ENCODE measurements around the gene GNG11.

The GNG11 gene

GRCh38 chr7:93921607-93922566, at the start of gene GNG11:
Gene GNG11, plus strand, starts transcription at chr7:93921735. Its CDS starts 403 bp downstream, at chr7:93922138.
- peak in 1 of 2 donors; percentile 1 for DNase-seq (ENCODE audit: low read depth in 1 of 2, low spot score in 1 of 2)

- no peak for DNase-seq (ENCODE audit: low read depth in 1 of 2, low spot score in 1 of 2)
These were observed 47.4 kb upstream of the GNG11 start for GRCh38 chr7:93873998-93874574.

- no peak for DNase-seq (ENCODE audit: low read depth in 1 of 2, low spot score in 1 of 2)
These were observed 43.8 kb upstream of the GNG11 start for GRCh38 chr7:93877742-93878141.

- DNase-seq (ENCODE audit: low read depth in 1 of 2, low spot score in 1 of 2) = no peak
These were observed 42.2 kb upstream of the GNG11 start for GRCh38 chr7:93879356-93879755.

GRCh38 chr7:93882468-93882867, 39.1 kb upstream of the GNG11 start:
- DNase-seq (ENCODE audit: low read depth in 1 of 2, low spot score in 1 of 2) = no peak

GRCh38 chr7:93883078-93883916, 38.2 kb upstream of the GNG11 start:
- DNase-seq (ENCODE audit: low read depth in 1 of 2, low spot score in 1 of 2) = no peak

GRCh38 chr7:93883917-93884345, 37.6 kb upstream of the GNG11 start:
- DNase-seq (ENCODE audit: low read depth in 1 of 2, low spot score in 1 of 2) = no peak

- no peak for DNase-seq (ENCODE audit: low read depth in 1 of 2, low spot score in 1 of 2)
These were observed 37.0 kb upstream of the GNG11 start for GRCh38 chr7:93884541-93884940.

GRCh38 chr7:93889261-93889660, 32.3 kb upstream of the GNG11 start:
- DNase-seq (ENCODE audit: low read depth in 1 of 2, low spot score in 1 of 2) = no peak

GRCh38 chr7:93890041-93890463, 31.5 kb upstream of the GNG11 start:
- no peak for DNase-seq (ENCODE audit: low read depth in 1 of 2, low spot score in 1 of 2)

GRCh38 chr7:93890464-93891068, 31.0 kb upstream of the GNG11 start, which contains the start of gene TFPI2:
Gene TFPI2, minus strand, starts transcription at chr7:93890753. Its CDS starts 75 bp downstream, at chr7:93890678.
- DNase-seq (ENCODE audit: low read depth in 1 of 2, low spot score in 1 of 2) = no peak

GRCh38 chr7:93894426-93894825, 27.1 kb upstream of the GNG11 start:
- DNase-seq (ENCODE audit: low read depth in 1 of 2, low spot score in 1 of 2) = no peak

GRCh38 chr7:93894966-93895640, 26.4 kb upstream of the GNG11 start:
- no peak for DNase-seq (ENCODE audit: low read depth in 1 of 2, low spot score in 1 of 2)

GRCh38 chr7:93895859-93896600, 25.5 kb upstream of the GNG11 start:
- no peak for DNase-seq (ENCODE audit: low read depth in 1 of 2, low spot score in 1 of 2)

GRCh38 chr7:93897680-93898079, 23.9 kb upstream of the GNG11 start:
- DNase-seq (ENCODE audit: low read depth in 1 of 2, low spot score in 1 of 2) = no peak

GRCh38 chr7:93902777-93903423, 18.6 kb upstream of the GNG11 start:
- DNase-seq (ENCODE audit: low read depth in 1 of 2, low spot score in 1 of 2) = no peak

- DNase-seq (ENCODE audit: low read depth in 1 of 2, low spot score in 1 of 2) = no peak
These were observed 15.3 kb upstream of the GNG11 start, which contains the start of gene GNGT1 for GRCh38 chr7:93906267-93906666. Gene GNGT1, plus strand, starts transcription at chr7:93906567. Its CDS starts 180 bp downstream, at chr7:93906747.

- DNase-seq (ENCODE audit: low read depth in 1 of 2, low spot score in 1 of 2) = no peak
These were observed 11.2 kb upstream of the GNG11 start for GRCh38 chr7:93910076-93910994.
